Measurements from ENCODE around the gene SLC2A3.
"Not testable (repeated sequence)": the region's sequence is repeated elsewhere in the genome, so short reads cannot be mapped to it uniquely, and the experiment has no call there.

DNA sequence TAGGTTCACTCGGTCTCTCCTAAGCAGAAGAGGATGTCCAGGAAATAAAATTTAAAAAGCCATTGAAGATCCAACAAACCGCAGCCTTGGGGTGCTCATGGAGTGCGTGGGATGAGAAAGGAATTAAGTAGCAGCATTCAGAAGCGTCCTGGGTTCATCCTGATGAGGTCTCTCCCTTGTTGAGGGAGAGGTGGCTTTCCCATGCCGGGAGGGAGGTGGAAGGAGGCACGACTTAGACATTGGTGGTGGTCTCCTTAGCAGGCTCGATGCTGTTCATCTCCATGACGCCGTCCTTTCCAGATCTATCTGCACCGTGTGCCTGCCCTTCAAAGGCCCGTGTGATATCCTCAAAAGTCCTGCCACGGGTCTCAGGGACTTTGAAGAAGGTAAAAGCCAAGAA is 14.8 kb downstream of the SLC2A3 start:
- TF ChIP-seq, protein P1, sequence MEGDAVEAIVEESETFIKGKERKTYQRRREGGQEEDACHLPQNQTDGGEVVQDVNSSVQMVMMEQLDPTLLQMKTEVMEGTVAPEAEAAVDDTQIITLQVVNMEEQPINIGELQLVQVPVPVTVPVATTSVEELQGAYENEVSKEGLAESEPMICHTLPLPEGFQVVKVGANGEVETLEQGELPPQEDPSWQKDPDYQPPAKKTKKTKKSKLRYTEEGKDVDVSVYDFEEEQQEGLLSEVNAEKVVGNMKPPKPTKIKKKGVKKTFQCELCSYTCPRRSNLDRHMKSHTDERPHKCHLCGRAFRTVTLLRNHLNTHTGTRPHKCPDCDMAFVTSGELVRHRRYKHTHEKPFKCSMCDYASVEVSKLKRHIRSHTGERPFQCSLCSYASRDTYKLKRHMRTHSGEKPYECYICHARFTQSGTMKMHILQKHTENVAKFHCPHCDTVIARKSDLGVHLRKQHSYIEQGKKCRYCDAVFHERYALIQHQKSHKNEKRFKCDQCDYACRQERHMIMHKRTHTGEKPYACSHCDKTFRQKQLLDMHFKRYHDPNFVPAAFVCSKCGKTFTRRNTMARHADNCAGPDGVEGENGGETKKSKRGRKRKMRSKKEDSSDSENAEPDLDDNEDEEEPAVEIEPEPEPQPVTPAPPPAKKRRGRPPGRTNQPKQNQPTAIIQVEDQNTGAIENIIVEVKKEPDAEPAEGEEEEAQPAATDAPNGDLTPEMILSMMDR (IDR thresholded peaks at IDR 0.05) = not testable (repeated sequence)
- TF ChIP-seq EZH2 (IDR thresholded peaks at IDR 0.05) = not testable (repeated sequence)

Data from neural progenitor cell (in vitro differentiated cells).